Body of pancreas (tissue), 4 donors: ENCODE results near the gene PKIB. TPM values are rescaled to one million over a fixed set of nuclear protein-coding genes. Genes with fewer than 3 reads are reported as not detected.
"Not testable (repeated sequence)": the region's sequence is repeated elsewhere in the genome, so short reads cannot be mapped to it uniquely, and the experiment has no call there.

Source experiments
- ATAC-seq: fragments of 150-250 bp; one replicate; pipeline ENCODE4 v1.9.1; 2016
- DNase-seq, 4 donors: peaks; one replicate each; pipeline ENCODE4 v3.0.0-alpha.2; 2019
- H3K27ac ChIP-seq, 4 donors: fragments of 200-600 bp; sonication (generic); 1 replicate in 3 of 4; 2 replicates in 1 of 4; pipeline versions ENCODE4 v1.5.1 to v1.6.1; 2016 to 2019; ENCODE audit warnings: mild to moderate bottlenecking in 1 of 4, mixed read lengths in 1 of 4, moderate library complexity in 1 of 4
- H3K27me3 ChIP-seq, 2 donors: fragments of 200-600 bp; sonication (generic); one replicate each; pipeline ENCODE4 v1.6.0; 2016; ENCODE audit warnings: mild to moderate bottlenecking in 1 of 2
- H3K36me3 ChIP-seq, 2 donors: fragments of 200-600 bp; sonication (generic); replicated peaks in 1 of 2; 2 replicates each; pipeline ENCODE4 v1.5.1; 2016; ENCODE audit warnings: low read depth in 2 of 2; ENCODE audit not compliant: insufficient read depth in 1 of 2
- H3K4me1 ChIP-seq: fragments of 200-600 bp; sonication (generic); one replicate; pipeline ENCODE4 v1.6.0; 2016
- H3K4me3 ChIP-seq, 2 donors: fragments of 200-600 bp; sonication (generic); 1 replicate in 1 of 2; 2 replicates in 1 of 2; pipeline ENCODE4 v1.5.1; 2016 to 2019
- H3K9me3 ChIP-seq, 3 donors: fragments of 200-600 bp; sonication (generic); 1 replicate in 2 of 3; 2 replicates in 1 of 3; pipeline ENCODE4 v1.5.1; 2016
- CTCF ChIP-seq, 7 experiments: fragments of 450-650 bp in 4 of 7; fragments of 200-600 bp in 3 of 7; sonication (generic) in 3 of 7; IDR thresholded peaks; one replicate each; pipeline ENCODE4 v1.5.1; 2016 to 2019; ENCODE audit warnings: antibody characterized with exemption in 7 of 7
- POLR2A ChIP-seq, 3 donors: fragments of 450-650 bp; IDR thresholded peaks; one replicate each; pipeline ENCODE4 v1.6.1; 2016; ENCODE audit warnings: antibody characterized with exemption in 3 of 3, mild to moderate bottlenecking in 2 of 3
- WGBS, 2 donors: methylation state at CpG; one replicate each; pipeline ENCODE4 v1.1.5; 2017; 5-methylcytosine and 5-hydroxymethylcytosine counted together
- intact Hi-C: fragments of 100-400 bp; cut with DNase I; formaldehyde crosslinking; loops from one replicate; pipeline ENCODE4 v1.15.1; 2023
- total RNA-seq, 2 donors: library from RNA; depleted of rRNA; stranded (reverse); fragments of >200 nt; gene quantifications; one replicate each; pipeline ENCODE4 v1.1.0, GENCODE V29; 2016

Gene PKIB
- total RNA-seq, 2 donors from 2014 or later, result 13.0 TPM; not detected in 1

GRCh38 chr6:122746688-122747087, 136.5 kb downstream of the PKIB start:
- H3K4me3 ChIP-seq, result no peak overlapping the region
- 69 to 78% methylated on average over 9 of the region's 9 CpGs for WGBS, 2 donors
- no peaks in the 10 kb centered on the region for H3K4me1 ChIP-seq
- H3K27ac ChIP-seq, result no peak overlapping the region
- no peaks in the 10 kb centered on the region for H3K27me3 ChIP-seq
- intact Hi-C loops, result no loop called here
- ATAC-seq (no peak), DNase-seq (no peak)
- H3K36me3 ChIP-seq, result no peaks in the 10 kb centered on the region
- no peaks in the 10 kb centered on the region for H3K9me3 ChIP-seq
- TF ChIP-seq CTCF (IDR thresholded peaks at IDR 0.05) (no peak), POLR2A (IDR thresholded peaks at IDR 0.05) (no peak)

- Histone ChIP-seq H3K36me3 (no peaks in the 10 kb centered on the region), H3K4me3 (no peak overlapping the region), H3K27ac (no peak overlapping the region), H3K4me1 (no peaks in the 10 kb centered on the region), H3K9me3 (no peaks in the 10 kb centered on the region), H3K27me3 (no peaks in the 10 kb centered on the region)
- WGBS, 2 donors, result 81 to 86% methylated on average over 10 of the region's 10 CpGs
- DNase-seq (no peak), ATAC-seq (no peak)
- TF ChIP-seq POLR2A (IDR thresholded peaks at IDR 0.05), result no peak
- intact Hi-C loops, result no loop called here
Observed at GRCh38 chr6:122747573-122747972, 137.4 kb downstream of the PKIB start.

DNA sequence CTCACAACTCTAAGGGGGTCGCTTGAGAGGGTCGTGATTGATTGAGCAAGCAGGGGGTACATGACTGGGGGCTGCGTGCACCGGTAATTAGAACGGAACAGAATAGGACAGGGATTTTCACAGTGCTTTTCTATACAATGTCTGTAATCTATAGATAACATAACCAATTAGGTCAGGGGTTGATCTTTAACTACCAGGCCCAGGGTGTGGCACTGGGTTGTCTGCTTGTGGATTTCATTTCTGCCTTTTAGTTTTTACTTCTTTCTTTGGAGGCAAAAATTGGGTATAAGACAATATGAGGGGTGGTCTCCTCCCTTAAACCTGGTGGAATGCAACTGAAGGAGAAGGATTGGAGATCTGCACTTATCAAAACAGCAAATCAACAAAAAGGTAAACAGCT, 138.7 kb downstream of the PKIB start:
- H3K9me3 ChIP-seq, ATAC-seq, DNase-seq, H3K27me3 ChIP-seq, H3K4me1 ChIP-seq, H3K36me3 ChIP-seq, H3K27ac ChIP-seq, intact Hi-C loops, H3K4me3 ChIP-seq: not testable (repeated sequence)
- 64 to 72% methylated on average over 5 of the region's 5 CpGs for WGBS, 2 donors

DNA sequence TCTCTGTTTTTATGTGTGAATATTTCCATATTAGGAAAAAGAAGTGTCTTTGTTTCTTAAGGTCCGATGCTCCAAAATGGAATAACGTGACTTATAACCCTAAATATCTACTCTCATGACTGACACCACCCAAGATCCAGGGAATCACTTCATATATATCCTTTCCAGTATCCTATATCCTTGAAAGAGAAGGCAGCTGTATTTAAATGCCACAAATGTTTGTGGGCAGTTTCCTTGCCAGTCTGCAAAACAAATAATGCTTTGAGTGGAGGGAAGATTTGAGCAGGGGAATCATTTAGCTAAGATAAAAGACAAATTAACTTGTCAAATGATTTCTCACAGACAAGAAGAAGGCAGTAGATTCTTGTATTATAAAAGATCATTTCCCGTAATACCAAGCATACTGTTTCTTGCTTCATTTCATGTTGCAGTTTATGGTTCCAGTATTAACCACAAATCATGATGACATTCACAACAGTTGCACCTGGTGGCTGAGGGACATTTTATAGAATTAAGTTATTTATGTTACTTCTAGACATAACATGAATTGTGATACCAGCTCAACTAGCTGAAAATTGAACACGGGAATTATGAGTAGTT, 139.3 kb downstream of the PKIB start:
- no peaks in the 10 kb centered on the region for H3K36me3 ChIP-seq
- no peaks in the 10 kb centered on the region for H3K9me3 ChIP-seq
- H3K27me3 ChIP-seq, result no peaks in the 10 kb centered on the region
- TF ChIP-seq CTCF (IDR thresholded peaks at IDR 0.05) (no peak), POLR2A (IDR thresholded peaks at IDR 0.05) (no peak)
- no peak overlapping the region for H3K27ac ChIP-seq
- WGBS, 2 donors, result 89 to 90% methylated on average over 4 of the region's 4 CpGs
- DNase-seq (no peak), ATAC-seq (no peak)
- intact Hi-C loops, result no loop called here
- H3K4me1 ChIP-seq, result no peaks in the 10 kb centered on the region
- H3K4me3 ChIP-seq, result no peak overlapping the region

DNA sequence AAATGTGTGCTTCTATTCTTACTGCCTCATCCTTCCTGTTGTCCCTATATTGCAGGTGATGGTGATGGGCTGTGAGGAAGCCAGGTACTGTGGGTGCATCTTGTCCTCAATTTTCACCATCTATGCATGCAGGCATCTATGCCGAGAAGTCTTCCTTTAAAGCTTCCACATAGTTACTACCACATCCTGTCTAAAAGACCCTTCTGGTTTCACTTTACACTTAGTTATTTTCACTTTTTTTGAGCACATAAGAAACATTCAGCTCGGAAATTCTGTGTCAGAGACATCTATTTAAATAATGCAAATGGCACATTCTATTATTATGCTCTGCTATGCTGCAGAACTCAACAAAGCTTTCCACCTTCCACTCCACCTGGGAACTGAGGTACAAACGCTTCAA, 141.1 kb downstream of the PKIB start:
- DNase-seq (no peak), ATAC-seq (no peak)
- no peak overlapping the region for H3K27ac ChIP-seq
- no peaks in the 10 kb centered on the region for H3K27me3 ChIP-seq
- no peaks in the 10 kb centered on the region for H3K4me1 ChIP-seq
- TF ChIP-seq CTCF (IDR thresholded peaks at IDR 0.05) (no peak), POLR2A (IDR thresholded peaks at IDR 0.05) (no peak)
- H3K9me3 ChIP-seq, result no peaks in the 10 kb centered on the region
- intact Hi-C loops, result no loop called here
- H3K4me3 ChIP-seq, result no peak overlapping the region
- WGBS, 2 donors, result 58 to 69% methylated on average over 3 of the region's 3 CpGs
- no peaks in the 10 kb centered on the region for H3K36me3 ChIP-seq

- Histone ChIP-seq H3K4me3 (no peak overlapping the region), H3K9me3 (no peaks in the 10 kb centered on the region), H3K27me3 (no peaks in the 10 kb centered on the region), H3K27ac (no peak overlapping the region), H3K4me1 (no peaks in the 10 kb centered on the region), H3K36me3 (no peaks in the 10 kb centered on the region)
- ATAC-seq (no peak), DNase-seq (no peak)
- intact Hi-C loops, result no loop called here
- TF ChIP-seq CTCF (IDR thresholded peaks at IDR 0.05) (no peak), POLR2A (IDR thresholded peaks at IDR 0.05) (no peak)
- 27 to 100% methylated on average over 1 of the region's 1 CpG for WGBS, 2 donors
Observed at GRCh38 chr6:122752459-122752858, 142.3 kb downstream of the PKIB start.
